Measurements from ENCODE around the gene DNAJB8.

DNA sequence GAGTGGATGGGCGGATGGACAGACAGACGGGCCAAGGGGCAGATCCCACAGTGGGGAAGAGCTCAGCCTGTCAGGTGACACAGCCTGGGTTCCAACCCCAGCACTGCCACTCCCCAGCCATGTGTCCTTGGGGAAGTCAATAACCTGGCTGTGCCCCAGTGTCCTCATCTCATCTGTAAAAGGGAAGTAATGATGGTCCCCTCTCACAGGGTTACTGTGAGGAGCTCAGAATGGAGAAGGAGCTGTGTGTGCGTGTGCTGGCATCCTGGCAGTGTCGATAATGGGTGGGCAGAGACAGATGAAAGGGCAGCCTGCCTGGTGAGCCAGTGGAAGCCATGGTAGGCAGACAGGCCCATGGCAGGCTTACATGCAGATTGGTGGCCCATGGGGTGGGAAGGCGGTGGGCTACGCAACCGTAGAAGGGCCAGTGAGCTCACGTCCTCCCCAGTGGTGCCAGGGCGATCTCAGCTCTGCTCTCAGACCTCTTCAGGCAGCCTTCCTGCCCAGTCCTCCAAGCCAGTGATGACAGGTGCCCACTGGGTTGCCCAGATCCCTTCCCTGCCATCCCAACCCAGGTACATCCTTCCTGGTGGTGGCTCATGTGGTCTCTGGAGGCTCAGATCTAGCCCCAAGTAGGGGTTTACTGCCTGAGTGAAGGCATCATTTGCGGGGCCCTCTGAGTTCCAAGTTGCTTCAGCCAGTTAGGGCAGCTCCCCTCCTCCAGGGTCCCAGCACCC, 2.3 kb upstream of the DNAJB8 start:
- TF ChIP-seq, protein P1, sequence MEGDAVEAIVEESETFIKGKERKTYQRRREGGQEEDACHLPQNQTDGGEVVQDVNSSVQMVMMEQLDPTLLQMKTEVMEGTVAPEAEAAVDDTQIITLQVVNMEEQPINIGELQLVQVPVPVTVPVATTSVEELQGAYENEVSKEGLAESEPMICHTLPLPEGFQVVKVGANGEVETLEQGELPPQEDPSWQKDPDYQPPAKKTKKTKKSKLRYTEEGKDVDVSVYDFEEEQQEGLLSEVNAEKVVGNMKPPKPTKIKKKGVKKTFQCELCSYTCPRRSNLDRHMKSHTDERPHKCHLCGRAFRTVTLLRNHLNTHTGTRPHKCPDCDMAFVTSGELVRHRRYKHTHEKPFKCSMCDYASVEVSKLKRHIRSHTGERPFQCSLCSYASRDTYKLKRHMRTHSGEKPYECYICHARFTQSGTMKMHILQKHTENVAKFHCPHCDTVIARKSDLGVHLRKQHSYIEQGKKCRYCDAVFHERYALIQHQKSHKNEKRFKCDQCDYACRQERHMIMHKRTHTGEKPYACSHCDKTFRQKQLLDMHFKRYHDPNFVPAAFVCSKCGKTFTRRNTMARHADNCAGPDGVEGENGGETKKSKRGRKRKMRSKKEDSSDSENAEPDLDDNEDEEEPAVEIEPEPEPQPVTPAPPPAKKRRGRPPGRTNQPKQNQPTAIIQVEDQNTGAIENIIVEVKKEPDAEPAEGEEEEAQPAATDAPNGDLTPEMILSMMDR (IDR thresholded peaks at IDR 0.05; ENCODE audit: borderline replicate concordance, extremely low read depth, low read length, poor library complexity, severe bottlenecking) = no peak
- no peak for TF ChIP-seq EZH2 (IDR thresholded peaks at IDR 0.05; ENCODE audit: borderline replicate concordance, low read depth, low read length, severe bottlenecking)

Data from DND-41 (cell line).